Measurements from ENCODE around the gene MYO3B. TPM values are rescaled to one million over a fixed set of nuclear protein-coding genes. Genes with fewer than 3 reads are reported as not detected.

Gene MYO3B
- total RNA-seq, 4 donors from 2014 or later: 6.0 to 7.4 (median 7.2) TPM

DNA sequence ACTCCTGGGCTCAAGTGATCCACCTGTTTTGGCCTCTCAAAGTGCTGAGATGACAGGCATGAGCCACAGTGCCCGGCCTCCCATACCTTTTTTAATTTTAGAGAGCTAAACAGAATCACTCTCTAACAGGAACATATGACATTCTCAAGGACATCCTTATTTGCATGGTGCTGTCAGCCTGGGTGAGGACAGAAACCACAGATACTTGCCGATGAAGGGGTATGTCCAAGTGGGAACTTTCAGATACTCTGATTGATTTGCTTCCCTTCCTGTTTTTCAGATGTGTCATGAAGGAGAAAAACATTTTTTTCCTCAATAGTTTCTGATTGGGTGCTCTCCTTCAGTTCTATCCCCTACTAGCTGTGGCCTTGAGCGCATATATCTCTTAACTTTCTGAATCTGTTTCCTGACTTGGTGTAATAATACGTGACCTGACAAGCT lies 49.6 kb downstream of the MYO3B start:
- Histone ChIP-seq H3K9me3 (no peaks in the 10 kb centered on the region), H3K36me3 (no peaks in the 10 kb centered on the region), H3K4me3 (replicated peaks in 1 of 3) (no peak overlapping the region), H3K27me3 (no peaks in the 10 kb centered on the region), H3K27ac (no peak overlapping the region), H3K4me1 (peaks cover 0 to 5% of the 10 kb centered on the region in 2 donors)
- TF ChIP-seq POLR2A (IDR thresholded peaks at IDR 0.05): no peak
- TF ChIP-seq, protein P1, sequence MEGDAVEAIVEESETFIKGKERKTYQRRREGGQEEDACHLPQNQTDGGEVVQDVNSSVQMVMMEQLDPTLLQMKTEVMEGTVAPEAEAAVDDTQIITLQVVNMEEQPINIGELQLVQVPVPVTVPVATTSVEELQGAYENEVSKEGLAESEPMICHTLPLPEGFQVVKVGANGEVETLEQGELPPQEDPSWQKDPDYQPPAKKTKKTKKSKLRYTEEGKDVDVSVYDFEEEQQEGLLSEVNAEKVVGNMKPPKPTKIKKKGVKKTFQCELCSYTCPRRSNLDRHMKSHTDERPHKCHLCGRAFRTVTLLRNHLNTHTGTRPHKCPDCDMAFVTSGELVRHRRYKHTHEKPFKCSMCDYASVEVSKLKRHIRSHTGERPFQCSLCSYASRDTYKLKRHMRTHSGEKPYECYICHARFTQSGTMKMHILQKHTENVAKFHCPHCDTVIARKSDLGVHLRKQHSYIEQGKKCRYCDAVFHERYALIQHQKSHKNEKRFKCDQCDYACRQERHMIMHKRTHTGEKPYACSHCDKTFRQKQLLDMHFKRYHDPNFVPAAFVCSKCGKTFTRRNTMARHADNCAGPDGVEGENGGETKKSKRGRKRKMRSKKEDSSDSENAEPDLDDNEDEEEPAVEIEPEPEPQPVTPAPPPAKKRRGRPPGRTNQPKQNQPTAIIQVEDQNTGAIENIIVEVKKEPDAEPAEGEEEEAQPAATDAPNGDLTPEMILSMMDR (IDR thresholded peaks at IDR 0.05): no peak
- 87 to 88% methylated on average over 4 of the region's 4 CpGs for WGBS, 2 donors
- intact Hi-C loops (cut with DNase I): loop anchor here (5.0 kb wide), 1 partner anchor 130 kb away; no protein-coding TSS in a partner anchor
- DNase-seq: no peak

DNA sequence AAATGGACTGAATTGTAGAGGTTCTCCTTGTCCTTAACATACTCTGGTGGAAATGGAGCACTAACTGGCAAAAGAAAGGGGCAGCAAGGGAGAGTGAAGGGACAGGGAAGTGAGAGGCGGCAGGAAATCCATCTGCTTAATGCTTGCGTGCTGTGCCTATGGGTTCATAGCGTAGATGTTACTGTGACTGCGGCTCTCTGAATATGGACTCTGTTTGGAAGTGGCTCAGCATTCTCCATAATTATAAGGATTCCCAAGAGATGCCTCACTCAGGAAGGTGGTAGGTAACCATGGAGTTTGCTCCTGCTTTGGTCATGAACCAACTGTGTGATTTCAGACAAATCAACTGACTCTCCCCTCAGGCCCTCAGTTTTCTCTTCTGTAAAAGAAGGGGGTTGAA lies 50.0 kb downstream of the MYO3B start:
- H3K4me1 ChIP-seq: peaks cover 0 to 5% of the 10 kb centered on the region in 2 donors
- no peaks in the 10 kb centered on the region for H3K9me3 ChIP-seq
- no peaks in the 10 kb centered on the region for H3K27me3 ChIP-seq
- no peak overlapping the region for H3K27ac ChIP-seq
- TF ChIP-seq POLR2A (IDR thresholded peaks at IDR 0.05): no peak
- intact Hi-C loops (cut with DNase I): loop anchor here (5.0 kb wide), 1 partner anchor 131 kb away; no protein-coding TSS in a partner anchor
- DNase-seq: no peak
- H3K36me3 ChIP-seq: no peaks in the 10 kb centered on the region
- WGBS, 2 donors: 67 to 81% methylated on average over 4 of the region's 4 CpGs
- H3K4me3 ChIP-seq (replicated peaks in 1 of 3): no peak overlapping the region

DNA sequence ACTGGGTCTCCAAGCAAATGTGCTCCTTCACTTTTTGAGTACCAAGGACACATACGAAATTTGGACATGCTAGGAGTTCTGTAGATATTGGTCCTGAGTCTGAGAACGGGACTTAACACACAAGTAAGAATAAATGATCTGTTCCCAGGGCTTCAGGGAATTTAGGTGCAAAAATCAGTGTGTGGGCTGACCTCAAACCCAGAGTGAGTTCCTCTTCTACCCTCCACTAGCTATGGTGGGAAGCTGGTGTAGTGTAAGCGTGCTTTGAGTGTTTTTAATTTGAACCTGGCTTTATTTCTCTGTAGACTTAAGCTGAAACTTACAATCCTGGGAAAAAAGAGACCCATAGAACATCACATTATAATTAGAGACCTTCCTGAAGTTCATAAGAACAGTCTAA lies 50.5 kb downstream of the MYO3B start:
- peaks cover 0 to 5% of the 10 kb centered on the region in 2 donors for H3K4me1 ChIP-seq
- no peak overlapping the region for H3K4me3 ChIP-seq (replicated peaks in 1 of 3)
- H3K9me3 ChIP-seq: no peaks in the 10 kb centered on the region
- TF ChIP-seq, protein P1 (IDR thresholded peaks at IDR 0.05): no peak
- no peak for TF ChIP-seq POLR2A (IDR thresholded peaks at IDR 0.05)
- WGBS, 2 donors: 77 to 92% methylated on average over 3 of the region's 3 CpGs
- intact Hi-C loops (cut with DNase I): loop anchor here (5.0 kb wide), 1 partner anchor 131 kb away; no protein-coding TSS in a partner anchor
- no peaks in the 10 kb centered on the region for H3K36me3 ChIP-seq
- no peak overlapping the region for H3K27ac ChIP-seq
- no peak for DNase-seq
- H3K27me3 ChIP-seq: no peaks in the 10 kb centered on the region

DNA sequence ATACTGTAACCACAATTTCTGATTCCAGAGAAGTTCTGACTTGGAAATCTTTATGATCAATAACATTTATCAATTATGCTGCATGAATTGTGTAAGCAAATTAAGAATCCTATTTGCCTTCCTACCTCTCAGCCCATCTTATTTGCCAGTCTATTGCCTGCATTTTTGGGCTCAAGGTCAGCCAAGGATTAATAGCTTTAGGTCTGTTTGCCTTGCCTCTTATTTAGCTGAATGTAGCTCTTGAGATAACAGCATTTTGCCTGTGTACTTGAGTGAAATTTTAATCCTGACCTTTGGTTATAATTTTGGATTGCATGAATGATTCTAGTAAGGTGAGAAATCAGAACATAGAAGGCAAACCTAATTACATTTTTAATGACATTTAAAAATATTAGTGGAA lies 51.2 kb downstream of the MYO3B start:
- no peak for TF ChIP-seq POLR2A (IDR thresholded peaks at IDR 0.05)
- TF ChIP-seq, protein P1 (IDR thresholded peaks at IDR 0.05): no peak
- H3K9me3 ChIP-seq: no peaks in the 10 kb centered on the region
- no peaks in the 10 kb centered on the region for H3K27me3 ChIP-seq
- H3K4me3 ChIP-seq (replicated peaks in 1 of 3): no peak overlapping the region
- no peak for DNase-seq
- intact Hi-C loops (cut with DNase I): loop anchor here (5.0 kb wide), 1 partner anchor 132 kb away; no protein-coding TSS in a partner anchor
- no peaks in the 10 kb centered on the region for H3K36me3 ChIP-seq
- peaks cover 0 to 5% of the 10 kb centered on the region in 2 donors for H3K4me1 ChIP-seq
- H3K27ac ChIP-seq: no peak overlapping the region

DNA sequence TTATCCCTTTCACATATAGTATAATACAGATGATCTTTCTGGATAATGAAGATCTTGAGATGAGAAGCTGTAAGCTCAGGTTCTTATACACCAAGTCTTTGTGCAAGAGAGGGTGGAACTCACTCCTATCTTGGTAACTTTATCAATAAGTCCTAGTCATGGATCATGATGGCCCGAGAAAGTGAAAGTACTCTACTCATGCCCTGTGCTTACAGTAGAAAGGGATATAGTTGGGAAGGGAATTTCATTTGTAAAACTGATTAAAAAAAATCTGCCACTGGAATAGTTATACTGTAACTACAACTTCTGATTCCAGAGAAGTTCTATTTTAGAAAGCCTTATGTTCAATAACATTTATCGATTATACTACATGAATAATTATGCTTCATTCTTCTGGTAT lies 51.8 kb downstream of the MYO3B start:
- H3K4me3 ChIP-seq (replicated peaks in 1 of 3): no peak overlapping the region
- no peaks in the 10 kb centered on the region for H3K9me3 ChIP-seq
- H3K4me1 ChIP-seq: peaks cover 0 to 5% of the 10 kb centered on the region in 2 donors
- intact Hi-C loops (cut with DNase I): loop anchor here (5.0 kb wide), 1 partner anchor 132 kb away; no protein-coding TSS in a partner anchor
- H3K27me3 ChIP-seq: no peaks in the 10 kb centered on the region
- WGBS, 2 donors: 92 to 96% methylated on average over 2 of the region's 2 CpGs
- no peak overlapping the region for H3K27ac ChIP-seq
- DNase-seq: no peak
- H3K36me3 ChIP-seq: no peaks in the 10 kb centered on the region
- TF ChIP-seq, protein P1 (IDR thresholded peaks at IDR 0.05): no peak
- TF ChIP-seq POLR2A (IDR thresholded peaks at IDR 0.05): no peak
